ACHN (cell line): Measurements from ENCODE around the gene CTTNBP2.

Source experiments
- DNase-seq: peaks from one replicate; pipeline ENCODE4 v3.0.0-alpha.2; 2015
- in situ Hi-C: cut with HindIII; loops from 2 replicates; pipeline ENCODE4 v1.10.0; 2017; ENCODE audit warnings: low sequenced_read_pairs, low pct_ligation_motif_present, low pct_unique_long_range_greater_than_20kb

The CTTNBP2 gene

DNA sequence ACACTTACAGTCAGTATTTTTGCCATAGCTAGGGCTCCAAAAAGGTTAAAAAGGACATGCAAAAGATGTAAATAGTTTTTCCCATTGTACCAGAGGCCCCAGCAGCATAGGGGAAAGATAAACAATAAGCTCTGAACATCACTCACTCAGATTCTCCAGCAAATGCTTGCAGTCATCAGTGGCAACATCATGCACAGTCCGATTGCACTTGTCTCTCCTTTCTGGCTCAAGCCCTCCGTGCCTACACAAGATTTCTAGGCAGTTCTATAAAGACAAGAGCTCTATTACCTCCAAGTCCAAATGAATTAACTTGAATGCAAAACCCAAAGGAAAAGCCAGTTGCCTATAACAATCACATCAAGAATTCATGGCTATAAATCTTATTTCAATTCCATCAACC lies 106.3 kb downstream of the CTTNBP2 start:
- in situ Hi-C loops: no loop called here

DNA sequence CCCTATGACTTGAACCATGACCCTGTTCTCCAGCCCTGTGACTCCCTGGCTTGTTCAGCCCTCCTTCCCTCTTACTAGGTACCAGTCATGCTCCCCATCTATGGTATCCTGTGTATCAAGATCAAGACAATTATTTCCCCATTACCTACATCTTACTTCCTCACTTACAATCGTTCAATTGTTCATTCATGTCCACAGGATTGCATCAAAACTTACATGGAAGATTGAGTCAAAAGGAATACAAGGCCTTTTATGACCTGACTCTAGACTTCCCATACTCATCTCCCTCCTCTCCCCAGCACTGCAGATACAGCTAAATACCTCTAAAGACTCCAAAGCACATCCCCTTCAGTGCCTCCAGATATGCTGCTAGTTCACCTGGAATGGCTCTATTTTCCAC lies 109.2 kb downstream of the CTTNBP2 start:
- in situ Hi-C loops: no loop called here
- no peak for DNase-seq

More for the DNA sequence above, 106.3 kb downstream of the CTTNBP2 start:
- no peak for DNase-seq

DNA sequence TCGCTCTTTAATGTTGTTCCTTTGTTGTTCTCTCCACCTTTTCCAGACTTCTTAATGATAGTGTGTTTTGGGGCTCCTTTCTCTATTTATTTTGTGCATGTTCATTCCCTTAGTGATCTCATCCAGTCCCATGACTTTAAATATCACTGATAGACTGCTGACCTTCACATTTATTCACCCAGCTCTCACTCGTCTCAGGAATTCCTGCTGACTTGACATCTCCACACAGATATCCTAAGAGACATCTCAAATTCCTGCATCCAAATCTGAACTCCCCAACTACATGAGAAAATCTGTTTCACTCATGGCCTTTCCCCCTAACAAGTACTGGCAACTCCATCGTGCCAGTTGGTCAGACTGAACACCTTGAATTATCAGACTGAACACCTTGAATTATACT lies 111.2 kb downstream of the CTTNBP2 start:
- DNase-seq: no peak

DNA sequence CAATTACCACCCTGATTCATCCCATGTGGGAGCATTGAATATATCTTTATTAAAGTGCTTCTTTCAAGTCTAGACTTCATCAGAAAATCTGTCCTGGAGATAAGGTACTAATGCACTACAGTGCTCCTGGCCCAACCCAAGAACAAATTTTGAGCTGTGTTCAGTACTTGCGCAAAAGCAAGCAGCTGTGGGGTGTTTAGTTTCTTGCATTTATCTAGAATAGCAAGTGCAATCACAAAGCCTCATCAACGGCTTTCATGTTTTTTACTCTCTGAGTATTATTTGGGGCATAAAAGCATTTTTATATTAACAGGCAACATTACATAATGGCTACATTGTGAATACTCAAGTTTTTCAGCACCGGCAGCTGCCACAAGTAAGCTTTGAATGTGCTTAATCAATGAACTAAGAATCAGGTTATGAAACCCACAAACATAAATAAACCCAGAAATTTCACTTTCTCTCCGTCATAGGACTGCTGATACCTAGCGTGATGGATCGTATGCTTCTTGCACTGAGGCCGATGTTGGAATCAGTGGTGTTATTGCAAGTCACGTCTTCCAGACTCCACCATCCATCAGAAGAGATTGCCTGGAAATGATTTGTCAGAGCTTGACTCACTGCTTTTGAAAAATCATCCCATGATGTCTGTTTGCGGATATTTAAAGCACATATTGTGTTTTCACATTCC lies 113.1 kb downstream of the CTTNBP2 start:
- in situ Hi-C loops: no loop called here
- no peak for DNase-seq

More for the DNA sequence above, 111.2 kb downstream of the CTTNBP2 start:
- in situ Hi-C loops: no loop called here

DNA sequence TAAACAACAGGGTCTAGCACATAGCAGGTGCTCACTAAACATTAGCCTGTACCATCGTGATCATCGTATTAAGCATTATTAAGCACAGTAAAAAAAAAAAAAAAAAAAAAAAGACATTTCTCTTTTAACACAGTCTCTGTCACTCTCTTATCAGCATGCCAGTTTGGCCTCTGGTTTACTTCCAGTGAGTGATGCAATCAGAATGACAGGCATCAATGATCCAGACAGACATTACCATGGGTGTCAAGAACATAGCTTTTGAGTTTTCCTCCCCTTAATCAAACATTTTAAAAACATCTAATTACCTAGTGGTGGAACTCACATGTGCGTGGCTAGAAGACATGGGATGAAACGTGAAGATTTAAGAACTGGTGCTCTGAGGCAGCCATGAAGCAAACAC lies 115.8 kb downstream of the CTTNBP2 start:
- DNase-seq: no peak
- in situ Hi-C loops: no loop called here

DNA sequence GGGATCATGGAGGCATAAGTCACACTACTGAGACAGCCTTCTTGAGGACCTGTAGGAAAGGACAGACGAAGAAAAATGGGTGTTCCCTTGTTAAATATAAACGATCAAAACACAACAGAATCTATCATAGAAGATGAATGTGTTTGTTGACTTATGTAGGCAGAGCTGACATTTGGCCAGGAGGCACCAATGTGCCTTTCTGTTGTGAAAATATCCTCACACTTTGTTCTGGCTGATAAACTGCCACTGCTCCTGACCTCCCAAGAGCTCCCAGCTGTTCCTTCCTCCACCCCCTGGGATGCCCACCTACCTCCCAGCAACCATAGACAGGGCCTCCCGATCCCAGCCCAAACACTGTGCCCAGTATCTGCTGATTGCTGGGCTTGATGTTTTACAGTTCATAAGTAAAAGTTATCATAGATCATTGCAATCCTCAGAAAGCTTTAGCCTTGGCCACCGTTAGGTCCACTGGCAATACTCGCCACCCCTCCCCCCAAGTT lies 116.6 kb downstream of the CTTNBP2 start:
- DNase-seq: no peak
- in situ Hi-C loops: no loop called here

DNA sequence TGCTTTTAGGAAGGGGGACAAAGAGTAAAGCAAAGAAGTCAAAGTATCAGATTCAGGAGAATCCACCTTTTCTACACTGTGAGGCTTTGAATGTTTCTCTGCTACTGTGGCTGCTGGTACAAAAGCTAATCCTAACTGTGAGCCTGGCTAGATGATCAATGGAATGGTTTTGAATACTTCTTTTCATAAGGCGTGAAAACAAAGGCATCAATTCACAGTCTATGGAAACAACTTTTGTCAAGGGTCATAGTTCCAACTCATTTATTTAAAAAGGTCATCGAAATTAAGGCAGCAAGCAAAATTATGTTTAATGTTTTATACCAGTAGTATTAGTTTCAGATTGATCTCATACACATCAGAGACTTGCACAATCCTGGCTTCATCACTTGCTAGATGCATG lies 118.1 kb downstream of the CTTNBP2 start:
- in situ Hi-C loops: no loop called here
- DNase-seq: no peak

DNA sequence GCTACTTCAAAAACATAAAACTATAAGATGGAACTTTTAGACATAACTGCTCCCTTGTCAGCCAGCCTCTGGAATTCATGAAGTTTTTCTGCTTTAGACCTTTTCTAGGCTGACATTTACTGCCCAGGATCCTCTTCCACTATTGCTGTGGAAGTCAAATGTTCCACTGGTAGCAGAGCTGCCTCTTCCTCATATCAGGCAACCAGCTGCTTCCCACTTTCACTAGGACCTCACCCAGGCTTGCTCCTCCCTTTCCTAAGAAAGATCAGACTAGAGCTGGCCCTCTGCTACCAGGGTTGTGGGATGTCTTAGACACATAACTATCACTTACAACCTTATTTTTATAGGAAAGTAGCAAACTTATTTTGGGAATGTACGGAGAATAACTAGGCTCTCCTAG lies 121.5 kb downstream of the CTTNBP2 start:
- no peak for DNase-seq

DNA sequence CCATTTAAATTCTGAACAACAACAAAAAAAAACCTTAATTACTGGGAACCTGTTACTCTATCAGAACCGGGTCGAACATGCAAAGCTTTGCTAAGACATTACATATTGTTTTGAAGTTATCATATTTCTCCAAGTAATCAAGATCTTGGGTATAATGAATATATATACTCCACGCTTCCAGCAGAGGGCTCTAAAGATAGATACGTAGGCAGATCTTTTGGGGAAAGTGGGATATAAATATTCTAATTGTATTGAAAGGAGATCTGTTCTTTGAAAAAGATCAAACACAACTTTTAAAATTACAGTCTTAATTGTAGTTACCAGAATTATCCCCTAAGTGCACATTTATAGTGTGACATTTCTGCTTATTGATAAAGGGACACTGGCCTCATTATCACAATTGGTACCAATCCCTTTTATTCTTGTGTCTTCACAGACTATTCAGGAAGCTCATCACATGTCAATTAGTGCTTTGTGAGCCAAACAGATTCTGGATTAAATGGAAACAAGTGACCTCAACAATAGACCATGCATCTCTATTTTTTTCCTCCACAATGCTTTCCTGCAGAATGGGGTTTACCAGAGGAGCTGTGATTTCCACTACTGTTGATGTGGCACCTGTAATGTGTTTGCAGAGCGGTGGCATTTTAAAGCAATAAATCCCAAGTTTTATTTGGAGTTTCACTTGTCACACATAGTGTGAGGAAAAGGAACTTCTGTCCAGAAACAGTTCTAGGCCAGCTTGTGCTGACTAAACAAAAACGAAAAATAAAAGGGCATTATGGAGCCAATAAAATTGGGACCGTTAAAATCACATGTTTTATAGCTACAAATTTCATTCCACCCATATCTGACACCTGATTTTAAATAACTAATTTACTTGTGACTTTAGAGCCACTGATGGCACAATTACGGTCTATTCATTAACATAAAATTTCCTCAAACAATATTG lies 122.4 kb downstream of the CTTNBP2 start:
- in situ Hi-C loops: no loop called here
- DNase-seq: peak; percentile 54

More for the DNA sequence above, 121.5 kb downstream of the CTTNBP2 start:
- in situ Hi-C loops: no loop called here

DNA sequence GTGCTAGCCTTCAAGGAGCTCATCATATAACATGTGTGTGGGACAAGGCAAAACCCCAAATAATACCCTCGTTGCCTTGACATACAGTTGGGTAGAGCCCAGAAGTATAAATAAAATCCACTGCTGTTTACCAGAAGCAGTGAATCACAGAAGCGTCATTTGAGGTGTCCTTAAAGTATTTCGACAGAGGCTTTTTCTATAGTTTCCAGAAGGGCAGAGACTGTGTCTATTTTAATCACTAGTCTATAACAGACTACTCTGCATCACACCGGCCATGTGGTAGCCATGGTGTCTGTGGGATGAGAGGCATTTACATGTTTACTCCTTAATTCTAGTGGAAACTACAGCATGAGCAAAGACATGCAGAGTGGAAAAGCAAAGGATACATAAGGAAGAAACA lies 131.3 kb downstream of the CTTNBP2 start:
- no peak for DNase-seq
- in situ Hi-C loops: no loop called here

DNA sequence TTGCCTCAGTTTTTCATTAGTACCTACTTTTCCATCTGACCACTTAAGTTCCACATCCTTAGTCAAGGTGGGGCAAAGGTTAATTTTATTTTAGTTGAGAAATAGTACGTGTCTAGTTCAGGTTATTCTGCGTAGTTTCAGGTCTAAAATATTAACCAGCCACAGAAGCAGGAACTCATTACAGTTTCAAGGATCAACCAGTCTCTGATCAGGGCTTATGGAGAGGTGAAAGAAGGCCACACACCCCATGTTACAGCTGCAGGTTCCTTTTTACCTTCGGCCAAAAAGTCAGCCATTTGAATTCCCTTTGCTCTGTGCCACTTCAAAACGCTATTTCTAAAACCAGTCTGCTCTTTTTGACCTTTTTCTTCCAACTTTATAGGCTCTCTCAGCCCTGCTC lies 134.2 kb downstream of the CTTNBP2 start:
- in situ Hi-C loops: no loop called here
- DNase-seq: no peak

DNA sequence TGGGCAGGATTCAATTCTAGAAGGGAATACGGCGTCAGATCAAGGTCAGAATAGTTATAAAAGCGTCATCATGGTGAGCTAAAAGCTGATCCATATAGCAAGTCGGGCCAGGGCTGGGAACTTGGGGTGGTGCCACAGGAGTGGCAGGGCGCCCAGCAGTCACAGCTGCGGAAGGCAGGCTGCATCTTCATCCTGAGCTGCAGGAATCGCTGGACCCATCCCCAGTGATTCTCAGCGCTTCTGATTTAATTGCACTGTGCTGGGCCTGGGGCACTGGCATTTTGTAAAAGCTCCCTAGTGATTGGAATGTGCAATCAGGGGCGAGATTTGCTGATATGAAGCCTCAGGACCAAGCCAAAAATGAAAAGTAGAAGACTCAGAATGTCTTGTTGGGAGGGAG lies 135.3 kb downstream of the CTTNBP2 start:
- DNase-seq: no peak
- in situ Hi-C loops: no loop called here

DNA sequence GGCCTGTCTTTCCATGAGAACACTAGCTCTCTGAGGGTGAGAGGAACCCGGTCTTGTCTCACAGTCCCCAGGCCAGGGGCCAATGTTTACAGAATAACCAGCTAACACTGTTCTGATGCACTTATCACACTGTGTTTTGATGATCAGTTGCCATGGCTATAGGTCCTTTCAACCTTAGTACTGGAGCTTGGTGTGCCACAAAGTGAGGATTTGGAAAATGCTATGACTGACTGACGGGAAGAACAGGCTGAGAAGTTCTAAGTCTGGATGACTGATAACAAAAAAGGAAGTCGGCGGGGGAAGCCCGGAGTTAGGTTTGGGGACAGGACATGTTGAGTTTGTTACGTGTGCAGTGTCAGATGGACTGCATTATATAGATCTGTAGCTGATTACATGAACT lies 141.8 kb downstream of the CTTNBP2 start:
- no peak for DNase-seq
- in situ Hi-C loops: no loop called here

DNA sequence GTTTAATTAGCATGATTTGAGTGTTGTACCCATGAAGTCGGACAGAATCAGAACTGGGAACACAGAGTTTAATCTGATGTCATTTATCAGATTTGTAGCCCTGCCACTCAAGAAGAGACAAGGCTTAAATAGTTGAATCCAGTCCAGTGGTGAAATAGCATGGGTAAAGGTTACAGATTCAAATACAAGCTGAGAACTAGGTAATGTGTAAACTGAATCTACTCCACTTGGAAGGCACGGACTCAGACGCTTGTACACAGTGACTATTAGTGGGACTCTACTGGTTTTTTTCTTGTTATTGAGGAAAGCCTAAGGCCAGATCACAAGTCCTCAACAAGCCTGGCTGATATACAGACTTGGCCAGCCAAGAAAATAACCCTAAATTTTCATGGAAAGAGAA lies 142.9 kb downstream of the CTTNBP2 start:
- DNase-seq: no peak
- in situ Hi-C loops: no loop called here

DNA sequence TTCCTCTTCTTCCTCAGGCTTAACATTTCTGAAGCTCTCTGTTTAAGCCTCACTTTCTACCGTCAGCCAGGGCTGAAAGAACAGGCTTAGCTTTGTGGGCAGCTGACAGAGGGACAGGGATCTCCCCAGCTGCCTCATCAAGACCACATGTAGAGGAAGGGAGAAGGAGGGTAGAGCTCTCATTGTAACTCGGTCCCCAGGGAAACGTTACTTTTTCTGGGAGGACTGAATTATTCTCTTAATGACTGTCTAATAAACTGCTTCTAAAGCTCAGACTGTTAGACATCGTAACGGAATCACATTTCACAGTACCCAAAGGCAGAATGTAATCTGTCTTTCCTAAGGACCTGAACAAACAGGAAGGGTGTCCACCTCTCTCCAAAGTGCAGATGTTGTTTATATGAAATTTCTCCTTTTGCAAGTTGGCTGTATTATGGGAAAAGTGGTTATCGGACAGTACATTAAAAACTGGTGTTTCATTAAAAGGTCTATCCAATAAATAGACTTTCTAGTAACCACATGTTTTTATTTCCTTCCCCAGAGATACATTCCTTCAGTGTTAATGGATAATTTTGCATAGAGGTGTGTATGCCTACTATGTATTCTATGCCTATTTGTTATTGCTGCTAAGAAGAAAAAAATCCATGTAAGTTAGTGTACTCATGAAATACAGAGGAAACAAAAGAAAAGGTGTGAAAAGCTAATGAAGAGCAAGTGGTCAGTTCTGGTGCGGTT lies 144.2 kb downstream of the CTTNBP2 start:
- in situ Hi-C loops: no loop called here
- DNase-seq: no peak

DNA sequence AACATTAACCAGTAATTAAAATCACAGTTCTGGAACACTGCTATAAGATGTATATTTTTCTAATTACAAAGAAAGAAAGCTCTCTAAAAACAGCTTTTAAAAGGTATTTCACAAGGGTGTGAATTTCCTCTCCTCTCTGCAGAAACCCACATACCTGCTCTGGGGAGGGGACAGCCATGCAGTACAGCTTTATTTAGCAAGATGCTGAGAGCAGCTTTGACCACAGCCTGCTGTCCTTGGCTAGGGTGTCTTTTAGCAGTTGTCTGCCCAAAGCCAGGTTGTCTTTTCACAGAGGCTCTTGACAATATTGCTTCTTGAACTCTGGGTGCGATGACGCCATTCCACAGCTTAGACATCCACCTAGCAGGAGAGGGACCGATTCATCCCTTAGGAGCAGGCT lies 148.3 kb downstream of the CTTNBP2 start:
- in situ Hi-C loops: no loop called here
- DNase-seq: no peak

DNA sequence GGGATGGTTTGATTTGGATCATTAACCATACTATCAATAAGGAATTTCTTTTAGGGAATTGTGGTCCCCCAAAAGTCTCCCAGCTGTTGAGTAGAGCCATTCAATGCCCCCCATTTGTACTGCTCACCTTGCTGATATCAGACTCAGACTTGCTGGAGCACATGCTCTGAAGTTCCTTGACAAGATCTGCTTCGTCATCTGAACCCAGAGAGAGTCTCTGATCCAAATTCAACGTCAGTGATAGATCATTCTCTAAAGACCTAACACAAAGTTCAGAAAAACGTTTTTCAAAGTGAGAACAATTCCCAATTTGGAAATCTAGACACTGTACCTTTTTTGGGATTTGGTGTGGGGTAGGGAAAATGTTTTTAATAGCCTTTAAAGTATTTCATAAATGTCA lies 153.9 kb downstream of the CTTNBP2 start:
- in situ Hi-C loops: no loop called here
- no peak for DNase-seq

DNA sequence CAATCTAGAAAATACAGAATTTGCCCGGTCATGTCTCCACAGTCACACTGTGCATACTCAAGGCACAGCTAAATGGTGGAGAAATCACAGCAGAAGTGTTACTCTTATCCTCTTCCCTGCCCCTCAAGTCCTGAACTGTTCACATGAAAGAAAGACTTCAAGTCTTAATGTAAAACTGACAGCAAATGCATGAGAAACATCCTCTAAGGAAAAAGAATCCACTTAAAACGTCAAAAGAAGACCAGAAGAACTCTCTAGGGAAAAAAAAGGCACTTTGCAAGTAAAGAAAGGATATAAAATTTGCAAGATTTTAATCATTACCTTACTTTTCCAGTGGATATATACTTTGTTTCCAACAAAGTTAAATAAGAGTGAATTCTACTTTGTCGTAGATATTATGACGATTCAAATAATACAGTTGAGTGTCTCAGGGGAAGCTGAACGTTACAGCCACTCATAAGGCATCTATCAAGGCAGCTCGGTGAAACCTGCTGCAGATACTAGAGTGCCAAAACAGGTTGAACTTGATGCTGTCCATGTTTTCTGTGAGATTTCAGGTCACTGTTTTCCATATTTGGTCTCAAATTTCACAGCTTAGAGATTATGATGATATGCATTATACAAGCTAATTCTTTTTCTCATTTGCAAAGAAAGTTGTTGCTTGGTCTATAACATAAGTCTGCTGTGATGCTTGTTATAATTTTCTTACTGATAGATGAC lies 155.0 kb downstream of the CTTNBP2 start:
- in situ Hi-C loops: no loop called here
- DNase-seq: no peak
